ENCODE data around the gene CX3CR1. TPM values are rescaled to one million over a fixed set of nuclear protein-coding genes. Genes with fewer than 3 reads are reported as not detected.
A peak's percentile ranks its signal among the peaks of the same experiment; 100 is the strongest.

The CX3CR1 gene
- polyA plus RNA-seq, 12 donors: 3.5 to 5.6 (median 4.2) TPM; not detected in 1

DNA sequence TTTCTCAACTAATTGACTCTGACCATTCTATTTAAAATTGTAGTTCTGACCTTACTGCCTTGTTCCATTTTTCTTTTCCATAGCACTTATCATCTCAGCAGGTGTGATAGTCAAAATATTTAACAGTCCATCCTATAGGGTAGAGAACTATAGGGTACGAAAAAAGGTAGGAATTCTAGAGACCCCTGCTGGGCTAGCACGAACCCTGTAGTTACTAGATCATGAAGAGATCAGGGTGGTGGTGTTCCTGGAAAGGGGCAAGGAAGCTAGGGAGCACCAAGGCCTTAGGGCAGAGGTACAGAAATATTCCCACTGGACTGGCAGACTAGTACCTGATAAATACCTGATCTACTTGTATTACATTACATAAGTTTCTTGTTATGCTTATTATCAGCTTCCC lies 55.5 kb downstream of the CX3CR1 start:
- DNase-seq: no peak

DNA sequence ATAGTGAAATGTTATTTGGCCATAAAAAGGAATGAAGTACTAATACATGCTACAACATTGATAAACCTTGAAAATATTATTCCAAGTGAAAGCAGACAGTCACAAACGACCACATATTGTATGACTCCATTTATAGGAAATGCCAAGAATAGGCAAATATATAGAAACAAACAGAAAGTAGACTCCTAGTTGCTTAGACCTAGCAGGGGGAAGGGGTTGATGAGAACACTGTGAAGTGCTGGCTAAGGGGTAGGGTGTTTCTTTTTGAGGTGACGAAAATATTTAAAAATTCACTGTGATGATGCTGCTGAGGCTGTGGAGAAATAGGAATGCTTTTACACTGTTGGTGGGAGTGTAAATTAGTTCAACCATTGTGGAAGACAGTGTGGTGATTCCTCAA lies 56.9 kb downstream of the CX3CR1 start:
- no peak for DNase-seq

DNA sequence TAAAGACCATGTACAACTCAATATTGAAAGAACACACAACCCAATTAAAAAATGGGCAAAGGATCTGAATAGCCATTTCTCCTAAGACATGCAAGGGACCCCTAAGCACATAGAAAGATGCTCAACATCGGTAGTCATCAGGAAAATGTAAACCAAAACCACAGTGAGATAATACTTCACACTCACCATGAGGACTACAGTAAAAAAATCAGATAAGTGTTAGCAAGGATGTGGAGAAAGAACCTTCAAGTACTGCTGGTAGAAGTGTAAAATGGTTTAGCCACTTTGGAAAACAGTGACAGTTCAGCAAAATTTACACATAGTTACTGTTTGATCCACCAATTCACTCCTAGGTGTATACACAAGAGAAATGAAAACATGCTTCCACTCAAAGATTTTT lies 57.4 kb downstream of the CX3CR1 start:
- DNase-seq: no peak

DNA sequence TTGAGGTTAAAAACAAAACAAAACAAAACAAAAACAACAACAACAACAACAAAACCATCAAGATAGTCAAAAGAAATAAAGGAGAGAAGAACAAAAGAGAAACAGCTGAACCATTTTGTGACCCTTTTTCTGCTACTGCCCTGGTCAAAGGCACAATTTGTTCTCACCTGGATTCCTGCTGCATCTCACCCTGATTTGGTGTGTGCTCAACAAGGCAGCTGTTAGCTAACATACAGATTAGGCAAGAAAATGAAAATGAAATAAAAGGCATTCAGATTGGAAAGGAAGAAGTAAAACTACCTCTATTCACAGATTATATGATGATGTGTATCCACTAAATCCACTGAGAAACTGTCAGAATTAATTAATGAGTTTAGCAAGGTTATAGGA lies 58.7 kb downstream of the CX3CR1 start:
- no peak for DNase-seq

DNA sequence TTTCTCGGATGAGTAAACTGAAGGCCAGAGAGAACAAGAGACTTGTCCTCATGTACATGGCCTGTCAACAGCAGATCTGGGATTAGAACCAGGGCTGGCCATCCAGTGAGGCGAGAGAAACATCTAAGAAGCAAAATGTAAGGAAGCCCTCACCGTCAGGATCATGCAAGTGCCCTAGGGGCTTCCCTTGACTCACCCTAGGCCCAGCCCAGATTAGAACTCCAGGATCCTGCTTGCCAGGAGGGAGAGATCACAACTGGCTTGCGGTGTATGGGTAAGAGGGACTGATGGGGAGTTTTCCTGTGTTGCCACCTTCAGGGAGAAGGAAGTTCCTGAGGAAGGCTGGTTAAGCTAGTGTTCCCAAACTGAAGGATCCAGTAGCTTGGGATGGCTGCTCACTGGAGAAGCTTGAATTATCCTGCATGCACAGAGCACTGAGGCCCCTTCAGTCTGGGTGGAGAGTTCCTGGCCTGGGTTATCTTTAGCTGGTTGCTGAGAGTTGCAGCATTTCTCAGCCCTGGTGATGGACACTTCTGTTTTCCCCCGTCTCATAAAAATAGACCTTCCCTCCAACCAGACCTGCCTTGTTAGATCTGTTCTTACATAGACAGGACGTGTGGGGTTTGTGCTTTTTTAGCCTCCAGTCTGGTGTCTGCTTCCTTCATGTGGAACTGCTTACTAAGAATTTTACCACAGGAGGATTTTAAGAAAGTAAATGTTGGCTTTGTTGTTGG lies 59.3 kb downstream of the CX3CR1 start:
- peak; percentile 11 for DNase-seq

DNA sequence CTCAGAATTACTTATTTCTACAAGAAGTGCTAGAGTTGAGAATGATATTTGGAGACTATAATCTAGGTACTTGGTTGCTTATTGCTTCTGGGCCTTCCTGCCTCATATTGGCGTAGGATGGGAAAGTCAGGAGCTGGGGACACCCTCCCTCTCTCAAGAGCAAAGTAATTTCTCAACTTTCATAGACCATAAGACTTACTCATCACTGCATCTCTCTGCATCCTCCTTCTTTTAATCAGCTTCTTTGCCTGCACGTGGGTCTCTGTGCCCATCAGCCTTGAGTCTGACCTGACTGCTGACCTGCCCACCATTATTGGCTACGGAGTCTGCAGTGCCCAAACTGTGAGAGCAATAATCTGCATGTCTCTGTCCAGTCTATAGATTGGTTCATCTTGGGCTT lies 60.1 kb downstream of the CX3CR1 start:
- DNase-seq: no peak

DNA sequence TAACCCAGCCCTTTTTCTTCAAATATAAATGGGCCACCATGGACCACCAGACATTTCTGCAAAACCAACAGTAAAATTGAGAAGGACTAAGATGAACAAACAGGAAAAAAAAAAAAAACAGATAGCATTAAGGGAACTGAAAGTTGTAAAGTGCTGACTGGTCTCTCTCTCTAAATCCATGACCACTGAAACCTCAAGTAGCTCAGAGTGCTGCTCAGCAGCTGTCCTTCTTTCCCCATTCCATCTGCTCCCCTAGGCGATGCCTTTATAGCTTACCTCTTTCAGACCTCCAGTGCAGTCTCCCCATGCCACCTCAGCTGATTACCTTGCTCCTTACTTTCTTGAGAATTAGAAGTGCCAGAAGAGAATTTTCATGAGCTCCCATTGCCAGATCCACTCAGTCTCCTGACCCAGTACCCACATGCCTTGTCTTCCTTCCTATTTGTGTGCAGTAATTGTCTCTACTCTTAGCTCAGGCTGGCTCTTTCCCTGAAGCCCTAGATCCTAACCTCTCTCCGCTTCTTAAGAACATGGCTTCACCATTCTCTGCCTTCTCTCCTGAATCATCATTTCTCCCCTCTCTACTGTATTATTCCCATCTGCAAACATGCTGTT lies 63.6 kb downstream of the CX3CR1 start:
- peak; percentile 15 for DNase-seq

DNA sequence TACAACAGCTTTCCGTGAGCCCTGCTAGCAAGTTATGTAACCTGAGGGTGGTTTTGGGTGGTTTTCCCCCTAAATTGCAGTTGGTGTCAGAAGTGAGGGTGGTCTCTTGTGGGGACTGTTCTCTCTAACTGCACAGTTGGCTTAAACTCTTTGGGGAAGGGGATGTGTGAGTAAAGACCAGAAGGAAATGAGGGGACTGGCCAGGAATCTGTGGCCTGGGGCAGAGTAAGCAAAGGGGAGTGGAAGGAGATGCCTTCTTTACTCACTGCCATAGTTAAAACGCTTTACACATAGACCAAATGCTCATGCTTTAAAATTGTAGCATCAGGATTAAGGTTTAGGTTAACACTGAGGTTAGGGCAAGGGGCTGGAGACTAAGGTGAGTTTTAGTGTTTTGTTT lies 66.2 kb downstream of the CX3CR1 start:
- no peak for DNase-seq

Other genes starting within 250 kb of the CX3CR1 start
- 1 to 10 TPM in 11 of 12 donors, not detected in 1; 1.4 to 7.3 (median 3.4) TPM for gene SCN11A, start 228.1 kb downstream of the CX3CR1 start, polyA plus RNA-seq (ENCODE audit: insufficient read length in 12 of 12)
- gene WDR48, start 228.0 kb downstream of the CX3CR1 start, polyA plus RNA-seq (ENCODE audit: insufficient read length in 12 of 12): 10 to 100 TPM in 11 of 12 donors, not detected in 1; 23.2 to 59.7 (median 47.2) TPM
- gene GORASP1, start 172.4 kb downstream of the CX3CR1 start, polyA plus RNA-seq (ENCODE audit: insufficient read length in 12 of 12): 10 to 100 TPM in 11 of 12 donors, not detected in 1; 30.5 to 60.3 (median 33.9) TPM
- gene TTC21A, start 172.4 kb downstream of the CX3CR1 start, polyA plus RNA-seq (ENCODE audit: insufficient read length in 12 of 12): 1 to 10 TPM in 10 of 12 donors, not detected in 2; 1.8 to 9.4 (median 3.4) TPM
- gene CSRNP1, start 126.4 kb downstream of the CX3CR1 start, polyA plus RNA-seq (ENCODE audit: insufficient read length in 12 of 12): 10 to 100 TPM in 1 of 12 donors, 1 to 10 TPM in 10, not detected in 1; 3.8 to 15.8 (median 5.4) TPM
- gene XIRP1, start 87.4 kb downstream of the CX3CR1 start, polyA plus RNA-seq (ENCODE audit: insufficient read length in 12 of 12): 100 to 1,000 TPM in 9 of 12 donors, 10 to 100 TPM in 2, not detected in 1; 45.8 to 329 (median 123) TPM
- under 1 TPM in 1 of 12 donors, not detected in 11; 0.19 TPM for gene CCR8, start 49.7 kb upstream of the CX3CR1 start, polyA plus RNA-seq (ENCODE audit: insufficient read length in 12 of 12)
- 10 to 100 TPM in 10 of 12 donors, 1 to 10 TPM in 1, not detected in 1; 5.5 to 22.8 (median 18.1) TPM for gene SLC25A38, start 103.3 kb upstream of the CX3CR1 start, polyA plus RNA-seq (ENCODE audit: insufficient read length in 12 of 12)
- 1,000 to 10,000 TPM in 10 of 12 donors, 100 to 1,000 TPM in 1, not detected in 1; 862 to 2,369 (median 1,833) TPM for gene RPSA, start 126.7 kb upstream of the CX3CR1 start, polyA plus RNA-seq (ENCODE audit: insufficient read length in 12 of 12)
- under 1 TPM in 8 of 12 donors, not detected in 4; 0.03 to 0.48 (median 0.14) TPM for gene MOBP, start 187.6 kb upstream of the CX3CR1 start, polyA plus RNA-seq (ENCODE audit: insufficient read length in 12 of 12)

All from muscle of arm (tissue), 12 donors.